VCaP (cell line): ENCODE measurements around the gene PHTF1.

Experiments used
- H3K27ac ChIP-seq: fragments of 450-650 bp; 2 replicates; pipeline ENCODE4 v1.5.1; 2017
- TF ChIP-seq, protein P1 (sequence below): fragments of 450-650 bp; conservative IDR thresholded peaks from 2 replicates; pipeline ENCODE4 v1.5.1; 2017; ENCODE audit warnings: mild to moderate bottlenecking, moderate library complexity

Gene PHTF1

DNA sequence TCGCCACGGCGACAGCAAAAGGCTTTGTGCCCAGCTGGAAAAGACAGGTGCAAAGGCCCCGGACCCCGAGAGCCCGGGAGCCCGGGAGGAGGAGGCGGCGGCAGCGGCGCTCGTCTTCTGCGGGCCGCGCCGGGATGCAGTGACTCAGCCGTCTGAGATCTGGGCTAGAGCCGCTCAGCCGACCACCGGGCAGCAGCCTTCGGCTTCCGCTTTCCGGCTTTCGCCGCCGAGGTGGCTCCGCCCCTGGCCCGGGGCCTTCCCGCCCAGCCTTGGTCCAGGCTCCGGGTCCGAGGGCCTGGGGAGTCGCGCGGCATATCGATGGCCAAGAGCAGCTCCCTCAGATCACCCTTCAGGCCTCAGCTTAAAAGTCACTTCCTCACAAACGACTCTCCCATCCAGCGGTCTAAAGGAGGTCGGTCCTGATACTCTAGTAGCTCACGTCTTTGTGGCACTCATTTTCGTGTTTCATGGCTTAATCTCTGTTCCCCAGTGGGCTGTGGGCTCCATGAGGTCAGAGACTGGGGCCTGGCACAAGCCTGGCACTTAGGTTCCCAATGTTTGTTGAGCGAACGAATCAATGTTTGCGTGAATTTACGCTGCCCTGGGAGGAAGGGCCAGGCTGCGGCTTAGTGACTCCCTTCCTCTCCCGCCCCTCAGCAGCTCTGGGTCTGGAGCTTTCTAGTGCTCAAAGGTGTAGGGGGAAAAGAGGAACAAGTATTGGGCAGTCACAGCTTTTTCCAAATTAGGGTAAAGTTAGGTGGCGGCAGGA lies at the start of gene PHTF1:
Gene PHTF1, minus strand, starts transcription at position 154 of the 769 bp plus-strand sequence. CDS start 783 bp downstream, outside the sequence.
- peak within 1 kb of the TSS; percentile 90 for H3K27ac ChIP-seq
- TF ChIP-seq, protein P1, sequence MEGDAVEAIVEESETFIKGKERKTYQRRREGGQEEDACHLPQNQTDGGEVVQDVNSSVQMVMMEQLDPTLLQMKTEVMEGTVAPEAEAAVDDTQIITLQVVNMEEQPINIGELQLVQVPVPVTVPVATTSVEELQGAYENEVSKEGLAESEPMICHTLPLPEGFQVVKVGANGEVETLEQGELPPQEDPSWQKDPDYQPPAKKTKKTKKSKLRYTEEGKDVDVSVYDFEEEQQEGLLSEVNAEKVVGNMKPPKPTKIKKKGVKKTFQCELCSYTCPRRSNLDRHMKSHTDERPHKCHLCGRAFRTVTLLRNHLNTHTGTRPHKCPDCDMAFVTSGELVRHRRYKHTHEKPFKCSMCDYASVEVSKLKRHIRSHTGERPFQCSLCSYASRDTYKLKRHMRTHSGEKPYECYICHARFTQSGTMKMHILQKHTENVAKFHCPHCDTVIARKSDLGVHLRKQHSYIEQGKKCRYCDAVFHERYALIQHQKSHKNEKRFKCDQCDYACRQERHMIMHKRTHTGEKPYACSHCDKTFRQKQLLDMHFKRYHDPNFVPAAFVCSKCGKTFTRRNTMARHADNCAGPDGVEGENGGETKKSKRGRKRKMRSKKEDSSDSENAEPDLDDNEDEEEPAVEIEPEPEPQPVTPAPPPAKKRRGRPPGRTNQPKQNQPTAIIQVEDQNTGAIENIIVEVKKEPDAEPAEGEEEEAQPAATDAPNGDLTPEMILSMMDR = no peak

DNA sequence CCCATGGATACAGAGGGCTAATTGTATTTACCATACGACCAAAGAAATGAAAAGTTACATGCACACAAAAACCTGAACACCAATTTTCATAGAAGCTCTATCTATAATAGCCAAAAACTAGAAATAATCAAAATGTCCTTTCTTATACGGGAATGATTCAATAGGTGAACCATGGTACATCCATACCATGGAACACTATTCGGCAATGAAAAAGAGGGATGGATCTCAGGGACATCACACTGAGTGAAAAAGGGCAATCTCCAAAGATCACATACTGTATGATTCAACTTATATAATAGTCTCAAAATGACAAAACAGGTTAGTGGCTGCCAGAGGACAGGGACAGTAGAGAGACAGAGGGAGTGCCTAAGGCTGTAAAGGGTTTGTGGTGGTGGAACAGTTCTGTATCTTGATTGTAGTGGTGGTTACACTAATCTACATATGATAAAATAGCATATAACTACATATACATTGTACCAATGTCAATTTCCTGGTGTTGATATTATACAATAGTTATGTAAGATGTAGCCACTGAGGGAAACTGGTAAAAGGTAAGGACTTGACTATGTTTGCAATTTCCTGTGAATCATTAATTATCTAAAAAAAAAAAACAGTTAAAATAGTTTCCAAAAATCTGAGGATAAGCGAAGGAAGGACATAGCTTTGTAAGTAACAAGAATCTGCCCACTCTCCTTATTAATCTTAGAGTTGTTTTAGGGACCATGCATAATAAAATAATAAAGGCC lies 49.3 kb upstream of the PHTF1 start:
- H3K27ac ChIP-seq = peak overlapping the region; percentile 89; the same call in 1 of the 2 replicates
- TF ChIP-seq, protein P1 = no peak

DNA sequence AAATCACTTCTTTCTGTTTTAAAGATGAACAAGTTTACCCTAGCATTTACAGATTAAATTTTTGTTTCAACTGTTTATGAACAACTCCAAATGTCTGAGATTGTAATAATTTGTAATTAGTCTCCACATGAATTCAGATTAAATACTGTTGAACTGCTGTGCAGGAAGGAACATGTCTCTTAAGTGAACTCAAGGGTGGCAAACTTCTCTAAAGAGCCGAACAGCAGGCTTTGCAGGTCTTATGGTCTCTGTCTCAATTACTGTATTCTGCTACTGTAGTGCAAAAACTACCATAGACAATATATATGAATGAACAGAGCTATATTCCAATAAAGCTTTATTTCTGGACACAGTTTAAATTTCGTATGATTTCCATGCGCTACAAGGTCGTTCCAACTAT lies 46.4 kb upstream of the PHTF1 start:
- TF ChIP-seq, protein P1 = no peak
- no peak overlapping the region for H3K27ac ChIP-seq

DNA sequence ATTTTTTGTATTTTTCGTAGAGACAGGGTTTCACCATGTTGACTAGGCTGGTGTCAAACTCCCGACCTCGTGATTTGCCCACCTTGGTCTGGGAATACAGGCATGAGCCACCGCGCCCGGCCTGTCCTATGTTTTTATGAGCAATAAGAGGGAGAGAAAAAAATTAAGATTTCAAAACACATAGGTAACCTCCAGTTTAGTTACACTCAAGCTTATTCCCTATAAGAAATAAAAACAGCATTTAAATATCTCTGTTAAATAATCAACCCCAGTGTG lies 45.9 kb upstream of the PHTF1 start:
- TF ChIP-seq, protein P1 = no peak
- H3K27ac ChIP-seq = no peak overlapping the region

DNA sequence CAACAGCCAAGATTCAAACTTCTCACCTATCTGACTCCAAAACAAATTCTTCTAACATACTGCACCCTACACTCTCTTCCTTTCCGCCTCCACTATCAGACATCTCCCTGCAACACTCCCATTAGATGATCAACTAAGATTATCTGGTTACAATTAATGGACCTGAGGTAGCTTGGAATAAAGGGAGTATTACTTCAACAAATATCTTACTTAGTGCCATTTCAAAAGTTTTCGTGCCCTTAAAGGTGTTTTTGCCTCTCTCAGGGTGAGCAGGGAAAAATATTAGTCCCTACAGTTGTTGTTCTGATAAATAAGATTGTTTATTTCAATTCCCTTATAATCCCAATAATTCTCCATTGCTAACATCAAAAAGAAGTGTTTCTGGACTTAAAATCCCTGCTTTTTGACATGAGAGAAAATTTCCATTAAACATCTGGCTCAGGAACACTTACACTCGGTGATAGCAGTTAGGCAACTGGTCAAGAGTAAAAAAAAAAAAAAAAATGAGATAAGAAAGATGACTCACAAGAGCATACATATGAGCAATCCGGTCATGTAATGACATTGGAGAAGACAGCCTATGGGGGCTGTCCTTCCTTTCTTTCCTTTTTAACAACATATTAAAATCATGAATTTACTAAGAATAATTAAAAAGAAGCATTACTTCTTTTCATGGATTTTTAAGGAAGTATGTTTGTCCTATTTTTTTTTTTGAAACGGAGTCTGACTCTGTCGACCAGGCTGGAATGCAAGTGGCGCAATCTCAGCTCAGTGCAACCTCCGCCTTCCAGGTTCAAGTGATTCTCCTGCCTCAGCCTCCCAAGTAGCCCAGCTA lies 45.4 kb upstream of the PHTF1 start:
- TF ChIP-seq, protein P1 = no peak
- no peak overlapping the region for H3K27ac ChIP-seq

DNA sequence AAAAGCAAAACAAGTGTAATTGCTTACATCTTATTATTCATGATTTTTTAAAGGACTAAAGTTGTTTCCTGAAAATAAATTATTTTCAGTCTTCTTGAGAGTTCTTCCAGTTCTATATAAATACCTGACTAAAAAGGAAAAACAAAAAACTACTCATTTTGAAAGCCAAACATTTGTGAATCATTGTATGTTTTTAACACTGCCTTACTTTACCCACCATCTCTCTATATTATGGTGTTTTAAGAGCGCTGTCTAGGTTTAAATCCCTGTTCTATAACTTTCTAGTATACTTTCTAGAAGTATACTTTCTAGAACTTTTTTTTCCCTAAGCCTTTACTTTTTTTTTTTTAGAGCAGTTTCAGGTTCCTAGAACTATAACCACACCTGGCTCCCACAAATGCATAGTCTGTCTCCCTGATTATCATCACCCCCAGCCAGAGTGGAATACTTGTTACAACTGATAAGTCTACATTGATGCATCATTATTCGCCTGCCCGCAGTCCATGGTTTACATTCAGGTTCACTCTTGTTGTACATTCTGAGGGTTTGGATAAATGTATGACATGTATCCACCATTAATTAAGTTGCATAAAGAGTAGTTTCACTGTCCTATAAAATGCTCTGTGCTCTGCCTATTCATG lies 43.2 kb upstream of the PHTF1 start:
- TF ChIP-seq, protein P1 = no peak
- H3K27ac ChIP-seq = no peak overlapping the region
